ENCODE measurements around the gene COQ9. TPM values are rescaled to one million over a fixed set of nuclear protein-coding genes. Genes with fewer than 3 reads are reported as not detected.
A peak's percentile ranks its signal among the peaks of the same experiment; 100 is the strongest.
"Not testable (repeated sequence)": the region's sequence is repeated elsewhere in the genome, so short reads cannot be mapped to it uniquely, and the experiment has no call there.

Gene COQ9
- total RNA-seq, 2 experiments from 2014 or later: 28.5 to 29.0 TPM

GRCh38 chr16:57432989-57433388 is 14.3 kb upstream of the COQ9 start:
- no peaks in the 10 kb centered on the region for H3K4me1 Mint-ChIP-seq
- CTCF ChIA-PET: interaction anchor here (0.8 to 1.3 kb wide), 4 partner anchors 14 to 30 kb away, joined by 3 to 5 read pairs (median 4); partner anchors contain the start of gene POLR2C
- H3K27me3 Mint-ChIP-seq: no peaks in the 10 kb centered on the region
- no peak for DNase-seq
- H3K4me3 Mint-ChIP-seq: no peak overlapping the region
- H3K27ac Mint-ChIP-seq: no peak overlapping the region
- no peaks in the 10 kb centered on the region for H3K9me3 Mint-ChIP-seq
- peaks cover 62% of the 10 kb centered on the region for H3K36me3 Mint-ChIP-seq (ENCODE audit: low read depth)
- POLR2A ChIA-PET: interaction anchor here (1.5 to 2.6 kb wide), 2 partner anchors 14 to 30 kb away, joined by 3 to 12 read pairs; partner anchors contain the start of genes CIAPIN1 and COQ9

- Mint-ChIP-seq H3K9me3 (no peaks in the 10 kb centered on the region), H3K36me3 (ENCODE audit: low read depth) (peaks cover 63% of the 10 kb centered on the region), H3K4me3 (no peak overlapping the region), H3K4me1 (no peaks in the 10 kb centered on the region), H3K27me3 (no peaks in the 10 kb centered on the region), H3K27ac (no peak overlapping the region)
- no peak for DNase-seq
- ChIA-PET CTCF (interaction anchor here (0.8 kb wide), 1 partner anchor 17 kb away, joined by 5 read pairs; no protein-coding TSS in a partner anchor), POLR2A (interaction anchor here (1.5 to 2.6 kb wide), 2 partner anchors 13 to 29 kb away, joined by 3 to 12 read pairs; partner anchors contain the start of genes CIAPIN1 and COQ9)
Measured at GRCh38 chr16:57434003-57434402, 13.3 kb upstream of the COQ9 start.

GRCh38 chr16:57435838-57436237 is 11.4 kb upstream of the COQ9 start:
- Mint-ChIP-seq H3K27ac (no peak overlapping the region), H3K36me3 (ENCODE audit: low read depth) (peaks cover 68% of the 10 kb centered on the region), H3K27me3 (no peaks in the 10 kb centered on the region), H3K4me1 (no peaks in the 10 kb centered on the region), H3K9me3 (peaks cover 11% of the 10 kb centered on the region), H3K4me3 (no peak overlapping the region)
- POLR2A ChIA-PET: no interaction called here
- CTCF ChIA-PET: no interaction called here
- DNase-seq: no peak

- POLR2A ChIA-PET, H3K4me1 Mint-ChIP-seq, H3K4me3 Mint-ChIP-seq, CTCF ChIA-PET, DNase-seq, H3K27me3 Mint-ChIP-seq, H3K27ac Mint-ChIP-seq: not testable (repeated sequence)
- peaks cover 14% of the 10 kb centered on the region for H3K9me3 Mint-ChIP-seq
- peaks cover 50% of the 10 kb centered on the region for H3K36me3 Mint-ChIP-seq (ENCODE audit: low read depth)
Measured at GRCh38 chr16:57439947-57440346, 7.3 kb upstream of the COQ9 start.

- CTCF ChIA-PET, POLR2A ChIA-PET, H3K4me1 Mint-ChIP-seq, H3K27me3 Mint-ChIP-seq, H3K27ac Mint-ChIP-seq, H3K4me3 Mint-ChIP-seq, DNase-seq: not testable (repeated sequence)
- Mint-ChIP-seq H3K9me3 (peaks cover 14% of the 10 kb centered on the region), H3K36me3 (ENCODE audit: low read depth) (peaks cover 48% of the 10 kb centered on the region)
Measured at GRCh38 chr16:57440551-57440950, 6.7 kb upstream of the COQ9 start.

GRCh38 chr16:57444711-57445110 is 2.6 kb upstream of the COQ9 start:
- POLR2A ChIA-PET: interaction anchor here (1.3 kb wide), 1 partner anchor 18 kb away, joined by 7 read pairs; the partner anchor contains the start of gene POLR2C
- DNase-seq: no peak
- H3K4me3 Mint-ChIP-seq: no peak overlapping the region
- H3K27me3 Mint-ChIP-seq: no peaks in the 10 kb centered on the region
- CTCF ChIA-PET: interaction anchor here (0.7 to 1.7 kb wide), 3 partner anchors 17 to 76 kb away, joined by 3 to 5 read pairs (median 3); partner anchors contain the start of gene POLR2C
- H3K27ac Mint-ChIP-seq: no peak overlapping the region
- peaks cover 28% of the 10 kb centered on the region for H3K36me3 Mint-ChIP-seq (ENCODE audit: low read depth)
- H3K9me3 Mint-ChIP-seq: peaks cover 12% of the 10 kb centered on the region
- H3K4me1 Mint-ChIP-seq: peaks cover 31% of the 10 kb centered on the region

- H3K27ac Mint-ChIP-seq: no peak overlapping the region
- H3K9me3 Mint-ChIP-seq: peaks cover 5% of the 10 kb centered on the region
- no peak for DNase-seq
- peak overlapping the region; percentile 49 for H3K4me3 Mint-ChIP-seq
- CTCF ChIA-PET: interaction anchor here (0.6 to 3.5 kb wide), 2 partner anchors 17 to 276 kb away, joined by 3 to 45 read pairs; partner anchors contain the start of gene POLR2C
- no peaks in the 10 kb centered on the region for H3K27me3 Mint-ChIP-seq
- POLR2A ChIA-PET: interaction anchor here (2.5 to 4.2 kb wide), 2 partner anchors 12 to 17 kb away, joined by 12 to 65 read pairs; partner anchors contain the start of gene POLR2C
- H3K36me3 Mint-ChIP-seq (ENCODE audit: low read depth): peaks cover 21% of the 10 kb centered on the region
- peaks cover 33% of the 10 kb centered on the region for H3K4me1 Mint-ChIP-seq
Measured at GRCh38 chr16:57445510-57445909, 1.8 kb upstream of the COQ9 start.

- peaks cover 14% of the 10 kb centered on the region for H3K36me3 Mint-ChIP-seq (ENCODE audit: low read depth)
- H3K4me1 Mint-ChIP-seq: peaks cover 33% of the 10 kb centered on the region
- CTCF ChIA-PET: interaction anchor here (0.9 to 3.5 kb wide), 12 partner anchors 10 to 202 kb away, joined by 3 to 45 read pairs (median 6); partner anchors contain the start of gene POLR2C
- H3K4me3 Mint-ChIP-seq: peak overlapping the region; percentile 91
- H3K27me3 Mint-ChIP-seq: no peaks in the 10 kb centered on the region
- POLR2A ChIA-PET: interaction anchor here (0.7 to 4.2 kb wide), 37 partner anchors 8 to 578 kb away, joined by 3 to 65 read pairs (median 4); partner anchors contain the start of genes ADGRG5, CCDC102A, DOK4 and NLRC5
- DNase-seq: peak; percentile 36
- H3K27ac Mint-ChIP-seq: peak overlapping the region; percentile 83
- H3K9me3 Mint-ChIP-seq: no peaks in the 10 kb centered on the region
Measured at GRCh38 chr16:57446531-57447185, 621 bp upstream of the COQ9 start.

GRCh38 chr16:57452021-57452420 is 4.7 kb downstream of the COQ9 start:
- H3K9me3 Mint-ChIP-seq: no peaks in the 10 kb centered on the region
- peaks cover 17% of the 10 kb centered on the region for H3K4me1 Mint-ChIP-seq
- H3K4me3 Mint-ChIP-seq: no peak overlapping the region
- CTCF ChIA-PET: interaction anchor here (1.1 kb wide), 1 partner anchor 10 kb away, joined by 6 read pairs; the partner anchor contains the start of gene POLR2C
- H3K27me3 Mint-ChIP-seq: no peaks in the 10 kb centered on the region
- DNase-seq: no peak
- POLR2A ChIA-PET: interaction anchor here (2.6 kb wide), 1 partner anchor 10 kb away, joined by 11 read pairs; the partner anchor contains the start of gene POLR2C
- no peak overlapping the region for H3K27ac Mint-ChIP-seq
- H3K36me3 Mint-ChIP-seq (ENCODE audit: low read depth): peaks cover 43% of the 10 kb centered on the region

- peaks cover 36% of the 10 kb centered on the region for H3K4me1 Mint-ChIP-seq
- H3K27me3 Mint-ChIP-seq: no peaks in the 10 kb centered on the region
- peak; percentile 93 for DNase-seq
- ChIA-PET POLR2A (interaction anchor here (0.6 to 5.0 kb wide), 21 partner anchors 11 to 529 kb away, joined by 3 to 65 read pairs (median 6); partner anchors contain the start of genes CCDC102A, CIAPIN1, COQ9 and DOK4), CTCF (interaction anchor here (0.6 to 2.3 kb wide), 34 partner anchors 10 to 611 kb away, joined by 3 to 45 read pairs (median 4); partner anchors contain the start of genes CCDC102A, CCL17, CIAPIN1 and COQ9)
- H3K27ac Mint-ChIP-seq: peak within 1 kb of the TSS; percentile 96
- peak within 1 kb of the TSS; percentile 99 for H3K4me3 Mint-ChIP-seq
- no peaks in the 10 kb centered on the region for H3K9me3 Mint-ChIP-seq
- peaks cover 35% of the 10 kb centered on the region for H3K36me3 Mint-ChIP-seq (ENCODE audit: low read depth)
Measured at GRCh38 chr16:57462209-57462977, 15.1 kb downstream of the COQ9 start, which contains the start of gene POLR2C. TSS of gene POLR2C (plus strand) at chr16:57462679. CDS start at chr16:57462725, 46 bp downstream.

GRCh38 chr16:57462978-57463362 is 15.7 kb downstream of the COQ9 start:
- H3K36me3 Mint-ChIP-seq (ENCODE audit: low read depth): peaks cover 40% of the 10 kb centered on the region
- H3K4me1 Mint-ChIP-seq: peaks cover 36% of the 10 kb centered on the region
- ChIA-PET CTCF (interaction anchor here (0.6 to 2.3 kb wide), 28 partner anchors 9 to 612 kb away, joined by 3 to 45 read pairs (median 4); partner anchors contain the start of genes CCDC102A, CIAPIN1, COQ9 and DOK4), POLR2A (interaction anchor here (0.6 to 5.0 kb wide), 18 partner anchors 10 to 277 kb away, joined by 3 to 65 read pairs (median 6); partner anchors contain the start of genes CCDC102A, CIAPIN1, COQ9 and DOK4)
- peak overlapping the region; percentile 96 for H3K27ac Mint-ChIP-seq
- H3K27me3 Mint-ChIP-seq: no peaks in the 10 kb centered on the region
- peak; percentile 26 for DNase-seq
- H3K9me3 Mint-ChIP-seq: no peaks in the 10 kb centered on the region
- peak overlapping the region; percentile 99 for H3K4me3 Mint-ChIP-seq

GRCh38 chr16:57464523-57464922 is 17.2 kb downstream of the COQ9 start:
- Mint-ChIP-seq H3K4me3 (no peak overlapping the region), H3K4me1 (peaks cover 36% of the 10 kb centered on the region), H3K27me3 (no peaks in the 10 kb centered on the region), H3K36me3 (ENCODE audit: low read depth) (peaks cover 52% of the 10 kb centered on the region), H3K27ac (no peak overlapping the region), H3K9me3 (no peaks in the 10 kb centered on the region)
- DNase-seq: no peak
- ChIA-PET POLR2A (interaction anchor here (0.5 to 5.0 kb wide), 5 partner anchors 9 to 98 kb away, joined by 3 to 65 read pairs (median 15); partner anchors contain the start of genes CCDC102A, CIAPIN1 and COQ9), CTCF (interaction anchor here (0.8 to 1.3 kb wide), 3 partner anchors 10 to 21 kb away, joined by 3 to 5 read pairs (median 4); partner anchors contain the start of genes CIAPIN1 and COQ9)

Data from activated CD4-positive, alpha-beta memory T cell treated with anti-CD3 and anti-CD28 coated beads, Interleukin-2, amount 10 ng/mL, durations not matched to agents 7 days and 5 days (primary cell).